Stomach (tissue), 4 donors: Measurements from ENCODE around the gene MAT2A.

Experiments
- CTCF ChIP-seq, 7 experiments: fragments of 450-650 bp in 4 of 7; fragments of 200-600 bp in 3 of 7; sonication (generic) in 3 of 7; IDR thresholded peaks; one replicate each; pipeline ENCODE4 v1.5.1; 2016 to 2019; ENCODE audit warnings: antibody characterized with exemption in 7 of 7, control low read depth in 2 of 7, mild to moderate bottlenecking in 1 of 7
- EP300 ChIP-seq: sonication (generic); formaldehyde crosslinking; IDR thresholded peaks from one replicate; pipeline ENCODE4 v1.6.1; 2017; ENCODE audit warnings: antibody characterized with exemption
- POLR2A ChIP-seq, 4 donors: fragments of 450-650 bp; IDR thresholded peaks; one replicate each; pipeline ENCODE4 v1.6.1; 2016; ENCODE audit warnings: antibody characterized with exemption in 4 of 4, control low read depth in 2 of 4, mild to moderate bottlenecking in 1 of 4, moderate library complexity in 1 of 4
- POLR2AphosphoS5 ChIP-seq, 3 donors: sonication (generic); formaldehyde crosslinking; IDR thresholded peaks; one replicate each; pipeline ENCODE4 v1.6.1; 2016; ENCODE audit warnings: antibody characterized with exemption in 3 of 3

GRCh38 chr2:85541262-85541661 lies 2.3 kb downstream of the MAT2A start:
- no peak for TF ChIP-seq CTCF (IDR thresholded peaks at IDR 0.05)
- TF ChIP-seq POLR2A (IDR thresholded peaks at IDR 0.05), result no peak
- TF ChIP-seq POLR2AphosphoS5 (IDR thresholded peaks at IDR 0.05), result no peak
- TF ChIP-seq EP300, result no peak
